Ovary (tissue), 3 donors: Measurements from ENCODE around the gene ARHGEF40.

Source experiments
- POLR2A ChIP-seq: fragments of 450-650 bp; IDR thresholded peaks from one replicate; pipeline ENCODE4 v1.6.1; 2017; ENCODE audit warnings: antibody characterized with exemption, mild to moderate bottlenecking, moderate library complexity
- TF ChIP-seq, protein P1 (sequence below), 3 donors: fragments of 450-650 bp in 2 of 3; fragments of 200-600 bp in 1 of 3; IDR thresholded peaks; one replicate each; pipeline versions ENCODE4 v1.5.1 to v1.8.0; 2016 to 2022; ENCODE audit warnings: antibody characterized with exemption in 3 of 3, mild to moderate bottlenecking in 1 of 3
- donor health status: DM: no; HTN: no; CAD: no.

DNA sequence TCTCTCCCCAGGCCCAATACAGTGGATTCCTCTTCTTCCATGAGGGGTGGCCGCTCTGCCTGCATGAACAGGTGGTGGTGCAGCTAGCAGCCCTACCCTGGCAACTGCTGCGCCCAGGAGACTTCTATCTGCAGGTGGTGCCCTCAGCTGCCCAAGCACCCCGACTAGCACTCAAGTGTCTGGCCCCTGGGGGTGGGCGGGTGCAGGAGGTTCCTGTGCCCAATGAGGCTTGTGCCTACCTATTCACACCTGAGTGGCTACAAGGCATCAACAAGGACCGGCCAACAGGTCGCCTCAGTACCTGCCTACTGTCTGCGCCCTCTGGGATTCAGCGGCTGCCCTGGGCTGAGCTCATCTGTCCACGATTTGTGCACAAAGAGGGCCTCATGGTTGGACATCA is 3.8 kb downstream of the ARHGEF40 start:
- TF ChIP-seq, protein P1, sequence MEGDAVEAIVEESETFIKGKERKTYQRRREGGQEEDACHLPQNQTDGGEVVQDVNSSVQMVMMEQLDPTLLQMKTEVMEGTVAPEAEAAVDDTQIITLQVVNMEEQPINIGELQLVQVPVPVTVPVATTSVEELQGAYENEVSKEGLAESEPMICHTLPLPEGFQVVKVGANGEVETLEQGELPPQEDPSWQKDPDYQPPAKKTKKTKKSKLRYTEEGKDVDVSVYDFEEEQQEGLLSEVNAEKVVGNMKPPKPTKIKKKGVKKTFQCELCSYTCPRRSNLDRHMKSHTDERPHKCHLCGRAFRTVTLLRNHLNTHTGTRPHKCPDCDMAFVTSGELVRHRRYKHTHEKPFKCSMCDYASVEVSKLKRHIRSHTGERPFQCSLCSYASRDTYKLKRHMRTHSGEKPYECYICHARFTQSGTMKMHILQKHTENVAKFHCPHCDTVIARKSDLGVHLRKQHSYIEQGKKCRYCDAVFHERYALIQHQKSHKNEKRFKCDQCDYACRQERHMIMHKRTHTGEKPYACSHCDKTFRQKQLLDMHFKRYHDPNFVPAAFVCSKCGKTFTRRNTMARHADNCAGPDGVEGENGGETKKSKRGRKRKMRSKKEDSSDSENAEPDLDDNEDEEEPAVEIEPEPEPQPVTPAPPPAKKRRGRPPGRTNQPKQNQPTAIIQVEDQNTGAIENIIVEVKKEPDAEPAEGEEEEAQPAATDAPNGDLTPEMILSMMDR (IDR thresholded peaks at IDR 0.05), result no peak
- TF ChIP-seq POLR2A, result no peak
